HUES48 (cell line): ENCODE results near the gene MS4A6A.
"Not testable (repeated sequence)": the region's sequence is repeated elsewhere in the genome, so short reads cannot be mapped to it uniquely, and the experiment has no call there.

Experiments
- H3K27ac ChIP-seq: one replicate; pipeline ENCODE4 v1.7.0; 2013; ENCODE audit warnings: low read depth, low read length, inconsistent platforms
- H3K27me3 ChIP-seq: 2 replicates; pipeline ENCODE4 v1.6.1; 2013; ENCODE audit warnings: mild to moderate bottlenecking, low read length; ENCODE audit not compliant: control insufficient read depth, insufficient read depth
- H3K36me3 ChIP-seq: 2 replicates; pipeline ENCODE4 v1.6.1; 2013; ENCODE audit warnings: low read length; ENCODE audit not compliant: control insufficient read depth, insufficient read depth
- H3K4me1 ChIP-seq: 2 replicates; pipeline ENCODE4 v1.6.1; 2013; ENCODE audit warnings: mild to moderate bottlenecking, low read length; ENCODE audit not compliant: control insufficient read depth, insufficient read depth
- H3K4me3 ChIP-seq: 2 replicates; pipeline ENCODE4 v1.5.1; 2013; ENCODE audit warnings: mild to moderate bottlenecking, low read depth, low read length
- H3K9ac ChIP-seq: 2 replicates; pipeline ENCODE4 v1.6.1; 2013; ENCODE audit warnings: mild to moderate bottlenecking, low read depth, low read length, moderate library complexity
- H3K9me3 ChIP-seq: 2 replicates; pipeline ENCODE4 v1.6.1; 2013; ENCODE audit warnings: low read length; ENCODE audit not compliant: control insufficient read depth, insufficient read depth

The MS4A6A gene

GRCh38 chr11:60128866-60129265 lies 54.0 kb downstream of the MS4A6A start:
- H3K9me3 ChIP-seq, H3K9ac ChIP-seq, H3K27me3 ChIP-seq, H3K36me3 ChIP-seq, H3K27ac ChIP-seq, H3K4me3 ChIP-seq: not testable (repeated sequence)
- H3K4me1 ChIP-seq, result peaks cover 12% of the 10 kb centered on the region

DNA sequence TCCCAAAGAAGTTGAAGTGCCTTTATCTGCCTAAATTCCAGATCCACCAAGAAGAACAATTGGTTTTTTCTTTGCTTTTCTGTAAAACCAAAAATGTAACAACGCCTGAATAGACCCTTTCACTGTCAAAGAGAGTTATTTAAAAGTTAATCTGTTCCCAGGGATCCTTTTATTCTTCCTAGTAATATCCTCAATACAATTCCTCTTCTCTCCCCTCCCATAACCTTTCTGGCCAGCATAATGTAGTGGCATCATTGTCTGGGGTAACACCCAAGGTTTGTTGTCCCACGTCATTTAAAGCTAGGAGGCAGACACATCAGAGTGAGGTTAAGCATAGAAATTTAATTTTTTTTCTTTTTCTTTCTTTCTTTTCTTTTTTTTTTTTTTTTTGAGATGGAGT lies 54.5 kb downstream of the MS4A6A start:
- no peak overlapping the region for H3K4me3 ChIP-seq
- H3K9me3 ChIP-seq, result peaks cover 6% of the 10 kb centered on the region; the same call in 1 of the 2 replicates
- no peaks in the 10 kb centered on the region for H3K27me3 ChIP-seq
- H3K27ac ChIP-seq, result no peak overlapping the region
- no peak overlapping the region for H3K9ac ChIP-seq
- peaks cover 12% of the 10 kb centered on the region for H3K4me1 ChIP-seq
- no peaks in the 10 kb centered on the region for H3K36me3 ChIP-seq

DNA sequence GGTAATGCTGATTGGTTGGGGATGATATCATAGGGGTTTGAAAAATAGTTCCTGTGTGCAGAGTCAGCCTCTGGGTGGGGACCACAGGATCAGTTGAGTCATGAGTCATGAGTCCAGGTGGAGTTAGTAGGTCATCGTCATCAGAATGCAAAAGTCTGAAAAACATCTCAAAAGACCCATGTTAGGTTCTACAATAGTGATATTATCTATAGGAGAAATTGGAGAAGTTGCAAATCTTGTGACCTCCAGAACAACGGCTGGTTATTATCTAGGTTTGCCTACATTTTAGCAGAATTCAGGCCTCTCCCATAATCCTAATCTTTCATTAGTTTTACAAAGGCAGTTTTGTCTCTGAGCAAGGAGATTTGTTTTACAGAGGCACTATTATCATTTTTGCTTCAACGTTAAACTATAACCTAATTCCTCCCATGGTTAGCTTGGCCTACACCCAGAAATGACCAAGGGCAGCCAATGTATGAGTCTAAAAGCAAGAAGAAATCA lies 55.5 kb downstream of the MS4A6A start:
- H3K9me3 ChIP-seq, result no peaks in the 10 kb centered on the region
- H3K4me3 ChIP-seq, result no peak overlapping the region
- no peak overlapping the region for H3K27ac ChIP-seq
- H3K9ac ChIP-seq, result no peak overlapping the region
- no peaks in the 10 kb centered on the region for H3K27me3 ChIP-seq
- peaks cover 12% of the 10 kb centered on the region for H3K4me1 ChIP-seq
- H3K36me3 ChIP-seq, result no peaks in the 10 kb centered on the region

DNA sequence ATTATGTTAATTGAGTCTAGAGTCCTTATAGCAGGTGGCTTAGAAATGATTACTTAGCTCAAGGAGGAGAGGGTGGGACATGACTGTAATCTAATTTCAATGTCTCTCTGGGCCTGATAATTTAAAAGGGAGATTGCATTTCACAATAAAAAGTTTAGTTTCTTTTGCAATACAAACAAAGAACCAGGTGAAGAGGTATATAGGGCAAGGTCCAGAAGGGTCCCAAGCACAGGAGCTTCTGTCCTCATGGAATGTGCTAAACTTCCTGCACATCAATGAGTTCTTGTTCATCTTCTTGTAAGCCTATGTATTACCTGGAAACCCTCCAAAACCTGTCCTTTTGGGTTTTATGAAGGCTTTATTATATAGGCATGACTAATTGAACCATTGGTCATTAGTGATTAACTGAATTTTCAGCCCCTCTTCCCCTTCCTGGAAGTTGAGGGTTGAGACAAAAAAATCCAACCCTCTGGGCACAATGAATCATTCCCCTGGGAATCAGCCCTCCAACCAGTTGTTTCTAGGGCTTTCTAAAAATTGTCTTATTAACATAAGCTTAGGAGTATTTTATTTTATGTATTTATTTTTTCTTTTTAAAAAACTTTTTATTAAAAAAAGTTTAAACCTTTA lies 56.8 kb downstream of the MS4A6A start:
- Histone ChIP-seq H3K27me3 (no peaks in the 10 kb centered on the region), H3K27ac (no peak overlapping the region), H3K4me3 (no peak overlapping the region), H3K9ac (no peak overlapping the region), H3K36me3 (no peaks in the 10 kb centered on the region), H3K9me3 (no peaks in the 10 kb centered on the region), H3K4me1 (peaks cover 16% of the 10 kb centered on the region)

DNA sequence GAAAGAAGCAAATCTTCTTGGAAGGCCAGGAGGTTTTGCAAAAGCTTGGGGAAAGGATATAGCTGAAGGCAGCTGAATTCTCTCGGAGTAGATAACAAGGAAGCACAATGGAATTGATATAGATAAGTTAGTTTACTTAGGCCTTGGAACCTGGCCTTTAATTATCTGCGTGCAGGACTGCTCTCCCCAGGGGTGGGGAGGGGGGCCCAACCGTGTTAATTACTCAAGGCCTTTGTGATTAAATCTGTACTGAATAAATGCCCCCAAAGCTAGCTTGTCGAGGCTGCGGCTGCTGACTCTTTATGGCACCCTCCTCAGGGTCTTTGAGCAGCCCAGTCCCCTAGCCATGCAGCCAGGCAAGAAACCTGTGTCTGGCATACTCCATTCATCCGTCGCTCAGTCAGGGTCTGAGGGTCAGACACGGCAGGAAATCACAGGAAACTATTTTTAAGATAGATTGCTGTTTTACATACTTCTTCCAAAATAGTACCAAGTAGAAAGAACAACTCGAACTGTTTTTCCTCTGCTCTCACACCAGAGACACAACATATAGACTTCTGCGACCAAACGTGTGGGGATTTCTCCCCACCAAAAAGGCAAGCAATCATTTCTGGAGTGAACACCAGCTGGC lies 58.0 kb downstream of the MS4A6A start:
- Histone ChIP-seq H3K36me3 (no peaks in the 10 kb centered on the region), H3K27me3 (no peaks in the 10 kb centered on the region), H3K9me3 (no peaks in the 10 kb centered on the region), H3K4me3 (no peak overlapping the region), H3K4me1 (peaks cover 24% of the 10 kb centered on the region), H3K9ac (no peak overlapping the region), H3K27ac (no peak overlapping the region)
